HG02884 (cell line): ENCODE measurements around the gene RPL18A.

ENCODE experiments used
- ATAC-seq: cut with Tn5 transposase; IDR thresholded peaks from one replicate; pipeline ENCODE4 v1.9.1; 2021; ENCODE audit warnings: mild to moderate bottlenecking, moderate library complexity; ENCODE audit not compliant: unreplicated experiment

The RPL18A gene

DNA sequence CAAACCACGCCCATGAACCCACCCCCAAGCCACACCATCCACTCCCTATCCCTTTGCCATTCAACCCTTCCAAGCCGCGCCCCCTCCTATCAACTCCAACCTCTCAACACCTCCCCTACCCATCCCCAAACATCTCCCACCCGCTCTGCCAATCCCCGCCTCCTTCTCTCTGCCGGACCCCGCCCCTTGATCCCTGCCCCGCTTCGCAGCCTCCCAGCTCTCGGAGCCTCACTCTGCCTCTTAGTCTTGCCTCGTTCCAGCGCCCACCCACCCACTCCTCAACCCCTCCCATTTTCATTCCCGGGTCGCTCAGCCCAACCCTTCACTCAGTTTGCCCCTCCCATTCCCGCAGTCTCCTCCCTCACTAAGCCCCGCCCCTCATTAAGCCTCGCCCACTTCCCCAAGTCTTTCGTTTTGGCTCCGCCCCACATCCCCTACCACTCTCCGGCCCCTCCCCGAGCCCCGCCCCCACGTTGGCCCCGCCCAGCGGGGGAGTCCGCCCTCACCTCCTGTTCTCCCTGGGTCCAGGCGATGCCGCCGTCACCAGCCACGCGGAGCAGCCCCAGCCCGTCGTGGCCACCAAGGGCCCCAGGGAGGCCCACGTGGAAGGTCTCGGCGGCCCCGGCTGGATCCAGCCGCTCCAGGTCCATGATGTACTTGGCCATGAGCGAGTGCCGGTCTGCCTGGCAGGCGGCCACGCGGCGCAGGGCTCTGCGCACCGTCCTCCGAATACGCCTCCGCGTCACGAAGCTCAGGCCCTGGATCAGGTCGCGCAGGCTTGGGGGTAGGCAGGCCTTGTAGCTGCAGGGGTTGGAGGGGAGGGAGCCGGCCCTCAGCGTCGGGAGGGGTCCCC, 17.7 kb upstream of the RPL18A start:
- ATAC-seq: no peak

DNA sequence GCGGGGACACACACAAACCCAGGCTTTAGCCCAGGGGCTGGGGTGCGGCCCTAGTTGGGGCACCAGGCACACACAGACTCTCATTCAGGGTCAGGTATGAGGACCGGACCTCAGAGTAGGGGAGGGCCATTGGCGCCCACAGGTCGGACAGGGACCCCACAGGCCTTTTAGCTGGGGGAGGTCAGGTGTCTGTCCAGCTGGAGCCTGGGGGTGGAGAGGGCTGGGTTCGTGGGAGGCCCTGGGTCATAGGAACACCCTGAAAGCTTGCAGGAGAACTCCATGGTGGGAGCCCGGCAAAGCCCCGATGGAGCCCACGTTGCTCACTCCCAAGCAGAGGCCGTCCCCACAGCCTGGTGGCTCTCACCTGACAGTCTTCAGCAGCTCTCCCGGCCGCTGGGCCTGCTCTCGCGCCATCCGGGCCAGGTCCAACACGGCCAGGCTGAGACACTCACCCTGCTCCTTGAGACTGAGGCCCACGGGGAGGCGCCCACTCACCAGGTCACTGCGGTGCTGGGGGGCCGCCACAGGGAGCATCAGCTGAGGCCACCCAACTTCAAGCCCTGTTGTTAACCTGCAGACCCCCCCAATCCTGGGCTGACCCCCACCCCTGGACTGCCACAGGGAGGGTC, 16.9 kb upstream of the RPL18A start:
- no peak for ATAC-seq

DNA sequence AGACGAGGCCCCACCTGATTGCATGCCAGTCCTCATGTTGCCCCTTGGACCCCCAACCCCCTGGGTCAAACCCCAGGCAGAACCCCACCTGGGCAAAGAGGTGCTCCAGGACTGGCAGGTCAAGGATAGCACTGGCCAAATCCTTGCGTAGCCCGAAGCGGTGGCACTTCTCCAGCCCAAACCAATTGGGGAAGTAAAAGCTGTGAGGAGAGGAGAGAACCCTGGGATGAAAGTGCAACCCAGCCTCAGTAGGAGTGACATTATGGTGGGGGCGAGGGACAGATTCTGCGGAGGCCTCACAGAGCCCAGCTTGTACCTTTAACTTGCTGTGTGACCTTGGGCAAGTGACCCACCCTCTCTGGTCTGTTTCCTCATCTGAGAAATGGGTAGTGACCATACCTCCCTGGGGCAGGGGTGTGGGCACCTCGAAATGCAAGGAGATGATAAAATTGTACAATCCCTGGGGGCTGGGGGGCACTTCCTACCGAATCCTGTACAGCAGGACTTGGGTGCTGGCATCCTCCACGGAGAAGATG, 16.4 kb upstream of the RPL18A start:
- ATAC-seq: no peak

DNA sequence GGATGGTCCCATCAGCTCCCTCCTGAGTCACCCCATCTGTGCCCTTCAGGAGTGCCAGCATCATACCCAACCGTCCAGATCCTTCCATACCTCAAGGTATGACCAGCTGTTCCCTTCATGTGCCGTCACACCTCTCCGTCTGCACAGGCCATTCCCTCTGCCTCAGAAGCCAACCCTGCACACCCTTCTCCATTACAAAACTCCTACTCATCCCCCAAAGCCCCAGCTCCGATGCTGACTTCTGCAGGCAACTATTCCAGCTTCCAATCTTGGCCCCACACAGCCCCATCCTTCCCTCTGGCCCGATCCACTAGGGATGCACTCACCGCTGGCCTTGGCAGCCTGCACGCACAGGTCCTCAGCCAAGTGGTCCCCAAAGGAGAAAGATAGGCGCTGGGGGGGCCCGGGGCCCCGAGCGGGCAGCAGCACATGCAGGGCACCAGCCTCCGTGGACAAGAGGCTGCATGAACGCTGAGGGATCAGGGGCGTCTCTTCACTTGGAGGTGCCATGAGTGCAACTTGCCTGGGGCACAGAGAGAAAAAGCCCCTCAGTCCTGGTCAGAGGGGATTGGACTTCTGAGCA, 15.7 kb upstream of the RPL18A start:
- ATAC-seq: no peak

DNA sequence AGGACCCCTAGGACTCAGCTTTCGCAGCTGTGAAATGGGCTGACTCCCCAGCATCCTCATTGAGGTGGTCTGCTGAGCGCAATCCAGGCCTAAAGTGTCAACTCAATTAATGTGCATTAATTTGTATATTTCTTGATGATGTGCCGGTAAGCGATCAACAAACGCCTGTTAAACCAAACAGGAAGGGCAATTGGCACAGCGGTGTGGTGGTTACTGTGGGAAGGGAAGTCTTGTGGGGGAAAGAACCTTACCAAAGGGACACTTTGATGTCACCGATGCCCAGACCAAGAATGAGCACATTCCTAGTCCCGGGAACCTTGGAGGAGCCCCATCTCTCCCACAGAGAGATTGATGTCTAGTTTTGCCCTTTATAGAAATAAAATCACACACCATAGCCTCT, 13.6 kb upstream of the RPL18A start:
- no peak for ATAC-seq

DNA sequence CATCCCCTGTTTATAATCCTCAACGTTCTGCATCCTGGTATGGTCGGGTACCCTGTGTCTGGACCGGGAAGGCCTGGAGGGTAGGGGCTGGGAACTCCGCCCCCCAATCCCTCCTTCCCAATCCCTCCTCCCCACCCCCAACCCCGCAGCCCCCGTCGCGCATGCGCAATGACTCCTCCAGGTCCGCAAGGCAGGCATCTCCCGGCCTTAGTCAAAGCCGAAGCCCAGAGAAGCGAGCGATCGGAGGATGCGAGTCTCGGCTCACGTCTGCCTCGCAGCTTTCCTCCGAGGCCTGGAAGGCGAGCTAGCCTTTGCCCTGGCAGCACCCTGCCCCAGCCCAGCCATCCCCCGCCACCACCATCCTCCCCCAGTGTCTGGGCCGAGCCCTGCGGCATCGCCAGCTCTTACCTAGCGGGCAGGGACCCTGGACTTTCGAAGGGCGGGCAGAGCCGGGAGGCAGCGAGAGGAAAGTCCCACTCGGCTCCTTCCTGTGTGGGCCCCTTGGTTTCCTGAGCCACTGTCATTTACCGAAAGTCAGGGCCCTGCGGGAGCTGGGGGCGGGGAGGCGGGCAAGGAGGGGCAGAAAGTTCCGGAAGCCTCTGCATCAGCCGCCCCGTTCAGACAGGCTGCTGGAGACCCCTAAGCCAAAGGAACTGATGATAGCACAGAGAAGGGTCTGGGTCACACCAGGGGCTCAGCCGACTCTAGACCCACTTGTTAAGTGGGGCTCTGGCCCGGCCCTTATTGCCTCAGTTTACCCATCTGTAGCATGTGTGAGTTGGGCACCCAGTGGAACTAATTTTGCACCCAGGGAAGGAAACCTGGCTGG, 12.0 kb upstream of the RPL18A start, which contains the start of gene JAK3:
Gene JAK3, minus strand, starts transcription at position 445 of the 829 bp plus-strand sequence. CDS start 3,565 bp downstream, outside the sequence.
- peak; percentile 40 for ATAC-seq

DNA sequence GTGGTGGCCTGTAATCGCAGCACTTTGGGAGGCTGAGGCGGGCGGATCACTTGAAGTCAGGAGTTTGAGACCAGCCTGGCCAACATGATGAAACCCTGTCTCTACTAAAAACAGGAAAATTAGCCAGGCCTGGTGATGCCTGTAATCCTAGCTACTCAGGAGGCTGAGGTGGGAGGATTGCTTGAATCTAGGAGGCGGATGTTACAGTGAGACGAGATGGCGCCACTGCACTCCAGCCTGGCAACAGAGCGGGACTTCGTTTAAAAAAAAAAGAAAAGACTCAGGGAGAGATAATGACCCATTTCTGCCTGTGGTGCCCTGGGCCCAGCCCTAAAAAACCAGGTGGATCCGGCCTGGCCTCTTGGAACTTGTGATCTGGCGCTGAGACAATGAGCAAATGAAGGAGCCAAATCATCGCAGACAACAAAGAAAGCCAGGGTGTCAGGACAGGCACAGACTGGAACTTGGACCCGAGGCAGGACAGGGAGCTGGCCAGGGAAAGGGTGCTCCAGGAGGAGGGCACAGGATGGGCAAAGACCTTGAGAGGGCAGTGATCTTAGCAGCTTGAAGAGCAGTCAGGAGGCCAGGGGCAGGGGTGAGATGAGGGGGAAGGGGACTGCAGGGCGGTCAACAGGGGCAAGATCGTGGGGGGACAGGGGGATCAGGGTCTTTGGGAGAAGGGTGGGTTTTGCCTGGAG, 11.0 kb upstream of the RPL18A start:
- ATAC-seq: no peak

DNA sequence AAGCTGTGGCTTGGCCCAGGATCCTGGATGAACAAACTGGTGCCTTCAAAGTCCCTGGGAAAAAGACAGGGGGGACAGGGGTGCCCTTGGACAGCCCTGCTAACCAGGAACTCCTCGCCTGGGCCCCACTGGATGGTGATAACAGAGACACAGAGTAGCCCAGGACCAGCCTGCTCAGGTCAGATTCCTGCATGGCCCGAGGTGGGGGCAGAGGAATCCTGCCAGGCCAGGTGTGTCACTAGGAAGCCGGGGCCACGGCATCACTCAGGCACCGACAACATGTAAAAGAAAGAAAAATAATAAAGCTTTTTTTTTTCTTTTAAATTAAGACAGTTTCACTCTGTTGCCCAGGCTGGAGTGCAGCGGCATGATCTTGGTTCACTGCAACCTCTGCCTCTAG, 5.6 kb upstream of the RPL18A start:
- no peak for ATAC-seq

DNA sequence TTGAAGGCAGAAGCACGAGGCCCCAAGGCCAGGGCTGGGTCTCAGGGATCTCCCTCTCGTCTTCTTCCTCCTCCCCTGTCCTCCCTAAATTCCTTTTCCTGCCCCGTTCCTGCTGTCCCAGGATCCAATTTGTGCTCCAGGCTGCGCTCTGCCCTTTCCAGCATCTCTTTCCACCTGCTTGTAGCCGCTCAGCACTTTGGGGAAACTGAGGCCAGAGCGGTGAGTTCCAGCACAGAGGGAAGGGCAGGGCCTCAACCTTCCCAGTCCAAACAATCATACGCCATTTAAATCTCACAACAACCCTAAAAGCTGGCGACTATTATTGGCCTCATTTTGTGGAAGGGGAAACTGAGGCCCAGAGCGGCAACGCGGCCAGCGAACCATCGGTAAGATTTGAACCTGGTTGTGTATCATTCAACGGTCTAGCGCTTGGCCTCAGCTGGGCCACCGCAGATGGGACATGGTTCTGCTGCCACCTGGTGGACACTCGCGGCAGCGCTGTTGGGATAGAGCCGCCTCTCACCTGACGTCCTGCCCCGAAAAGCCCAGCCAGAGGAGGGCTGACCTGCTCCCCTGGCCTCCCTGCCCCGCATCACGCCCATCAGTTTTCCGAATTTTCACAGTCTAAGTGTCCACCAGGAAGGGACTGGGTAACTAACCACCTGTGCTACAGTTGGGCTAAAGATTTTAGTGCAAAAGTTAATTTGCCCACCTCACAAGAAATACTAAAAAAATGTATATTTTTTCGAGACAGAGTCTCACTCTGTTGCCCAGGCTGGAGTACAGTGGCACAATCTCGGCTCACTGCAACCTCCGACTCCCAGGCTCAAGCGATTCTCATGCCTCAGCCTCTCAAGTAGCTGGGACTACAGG, 4.2 kb upstream of the RPL18A start:
- no peak for ATAC-seq

DNA sequence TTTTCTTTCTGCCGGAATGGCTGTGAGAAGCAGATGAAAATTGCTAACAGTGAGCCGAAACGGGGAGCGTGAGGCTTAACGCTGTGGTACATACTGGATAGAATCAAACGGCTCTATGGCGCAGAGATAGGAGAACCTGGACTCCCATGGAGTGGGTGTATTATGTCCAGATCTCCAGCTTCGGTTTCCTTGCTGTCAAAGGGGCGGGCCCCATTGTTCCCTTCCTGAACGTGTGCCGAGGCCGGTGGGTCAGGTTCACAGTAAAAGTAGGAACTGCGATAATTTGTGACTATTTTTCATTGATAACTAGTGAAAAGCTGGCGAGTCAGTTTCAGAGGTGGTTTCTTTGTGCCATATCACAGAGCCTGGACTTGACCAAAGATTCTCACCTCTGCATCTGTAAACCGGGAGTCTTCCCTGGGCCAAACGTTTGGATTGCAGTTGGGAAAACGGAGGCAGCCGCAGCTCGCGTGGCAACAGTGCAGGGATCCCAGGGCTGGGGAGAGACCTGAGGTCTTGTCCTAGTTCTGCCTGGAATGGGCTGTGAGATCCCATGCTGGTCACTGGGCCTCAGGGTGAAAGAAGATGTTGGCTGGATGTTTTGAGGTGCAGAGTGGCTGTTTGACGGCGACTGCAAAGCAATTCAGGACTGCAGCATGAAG, 752 bp downstream of the RPL18A start:
- ATAC-seq: no peak

DNA sequence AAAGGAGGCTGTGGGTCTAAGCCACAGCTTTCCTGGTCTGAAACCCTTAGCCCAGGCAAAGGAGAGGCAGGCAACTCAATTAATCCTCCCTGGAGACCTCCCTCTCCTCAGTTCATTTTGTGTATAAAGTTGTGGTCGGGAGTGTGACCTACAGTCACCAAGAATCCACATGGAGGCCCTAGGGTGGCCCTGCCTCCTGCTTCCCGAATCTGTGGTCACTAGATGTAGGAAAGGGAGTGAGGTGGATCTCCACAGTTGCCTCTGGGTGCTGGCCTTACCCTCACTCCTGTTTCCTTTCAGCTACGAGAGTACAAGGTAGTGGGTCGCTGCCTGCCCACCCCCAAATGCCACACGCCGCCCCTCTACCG, 1.3 kb downstream of the RPL18A start:
- no peak for ATAC-seq

DNA sequence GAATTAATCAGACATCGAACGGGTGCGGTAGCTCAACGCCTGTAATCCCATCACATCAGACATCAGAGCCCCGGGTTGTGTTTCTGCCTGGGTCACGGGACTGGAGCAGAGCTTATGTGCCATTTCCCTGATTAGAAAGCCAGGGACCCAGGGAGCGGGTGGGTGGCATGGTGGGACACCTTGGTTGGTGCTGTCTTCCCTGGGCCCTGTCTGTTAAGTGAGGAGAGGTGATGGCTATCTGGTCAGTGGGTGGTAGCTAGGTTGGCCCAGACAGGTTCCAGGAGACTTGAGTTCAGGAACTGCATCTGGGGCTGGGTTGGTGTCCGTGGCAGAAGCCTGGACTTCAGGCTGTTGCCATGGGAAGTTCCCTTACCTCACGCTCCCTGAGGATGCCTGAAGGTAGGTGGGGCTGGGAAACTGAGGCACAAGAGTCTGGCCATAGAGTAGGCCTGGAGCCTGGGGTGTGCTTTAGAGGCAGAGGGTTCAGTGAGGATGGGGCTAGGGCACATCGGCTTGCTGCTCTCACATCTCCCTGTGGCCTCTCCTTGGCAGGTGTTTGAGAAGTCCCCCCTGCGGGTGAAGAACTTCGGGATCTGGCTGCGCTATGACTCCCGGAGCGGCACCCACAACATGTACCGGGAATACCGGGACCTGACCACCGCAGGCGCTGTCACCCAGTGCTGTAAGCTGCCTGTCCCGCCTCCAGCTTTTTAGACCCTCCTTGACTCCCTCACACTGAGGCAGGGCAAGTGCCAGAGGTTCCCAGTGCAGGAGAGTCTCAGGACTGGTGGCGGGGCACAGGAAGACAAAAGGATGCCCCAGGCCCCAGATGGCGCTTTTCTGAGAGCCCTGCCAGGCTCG, 2.1 kb downstream of the RPL18A start:
- ATAC-seq: no peak

DNA sequence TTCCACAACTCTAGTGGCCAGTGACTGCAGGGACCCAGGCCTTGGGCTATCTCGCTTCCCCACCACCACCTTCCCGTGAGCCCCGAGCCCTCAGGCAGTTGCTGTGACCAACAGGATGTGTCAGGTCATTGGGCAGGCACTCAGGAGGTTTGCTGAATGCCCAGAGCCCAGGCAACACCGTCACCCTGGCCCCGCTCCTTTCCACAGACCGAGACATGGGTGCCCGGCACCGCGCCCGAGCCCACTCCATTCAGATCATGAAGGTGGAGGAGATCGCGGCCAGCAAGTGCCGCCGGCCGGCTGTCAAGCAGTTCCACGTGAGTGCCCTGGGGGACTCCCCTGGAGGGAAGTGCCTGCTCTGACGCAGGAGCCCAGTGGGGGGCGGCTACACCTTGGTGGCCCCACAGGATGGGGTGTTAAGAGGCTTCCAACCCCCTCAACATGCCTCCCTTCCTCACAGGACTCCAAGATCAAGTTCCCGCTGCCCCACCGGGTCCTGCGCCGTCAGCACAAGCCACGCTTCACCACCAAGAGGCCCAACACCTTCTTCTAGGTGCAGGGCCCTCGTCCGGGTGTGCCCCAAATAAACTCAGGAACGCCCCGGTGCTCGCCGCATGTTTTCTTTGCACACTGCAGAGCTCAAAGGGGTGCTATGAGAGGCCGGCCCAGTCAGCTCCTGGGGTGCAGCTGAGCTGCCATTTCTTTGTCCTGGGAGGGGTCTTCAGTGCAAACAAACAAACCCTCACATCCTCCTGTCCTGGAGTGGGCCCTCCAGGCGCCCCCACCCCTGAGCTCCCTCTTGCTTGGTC, 3.2 kb downstream of the RPL18A start:
- ATAC-seq: no peak

DNA sequence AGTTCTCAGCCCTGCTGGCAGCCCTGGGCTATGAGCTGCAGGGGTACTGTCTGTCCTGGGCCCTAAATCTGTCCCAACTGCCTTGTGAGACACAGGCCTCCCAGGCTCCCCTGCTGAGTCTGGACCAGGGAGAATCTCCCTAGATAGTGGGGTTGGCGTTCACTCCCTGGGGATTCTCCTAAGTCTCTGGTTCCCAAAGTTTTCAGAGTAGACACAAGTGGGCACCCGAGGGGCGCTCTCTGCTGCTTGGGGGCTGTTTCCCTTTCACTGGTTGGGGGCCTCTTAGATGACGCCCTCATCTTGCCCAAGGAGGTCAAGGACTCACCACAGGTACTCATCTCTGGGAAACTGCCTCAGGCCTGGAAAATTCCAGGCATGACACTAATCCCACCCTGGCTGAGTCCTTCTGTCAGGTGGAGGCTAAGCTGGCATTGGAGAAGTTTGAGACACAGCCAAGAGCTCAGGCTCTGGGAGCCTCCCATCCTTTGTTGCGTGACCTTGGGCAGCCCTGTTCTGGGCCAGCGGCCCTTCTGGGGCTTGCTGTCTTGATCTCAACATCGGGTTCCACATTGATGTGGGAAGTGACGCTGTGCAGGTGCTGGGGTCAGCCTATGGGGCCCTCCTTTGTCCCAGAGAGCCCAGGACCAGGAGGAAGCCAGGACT, 3.9 kb downstream of the RPL18A start:
- no peak for ATAC-seq

DNA sequence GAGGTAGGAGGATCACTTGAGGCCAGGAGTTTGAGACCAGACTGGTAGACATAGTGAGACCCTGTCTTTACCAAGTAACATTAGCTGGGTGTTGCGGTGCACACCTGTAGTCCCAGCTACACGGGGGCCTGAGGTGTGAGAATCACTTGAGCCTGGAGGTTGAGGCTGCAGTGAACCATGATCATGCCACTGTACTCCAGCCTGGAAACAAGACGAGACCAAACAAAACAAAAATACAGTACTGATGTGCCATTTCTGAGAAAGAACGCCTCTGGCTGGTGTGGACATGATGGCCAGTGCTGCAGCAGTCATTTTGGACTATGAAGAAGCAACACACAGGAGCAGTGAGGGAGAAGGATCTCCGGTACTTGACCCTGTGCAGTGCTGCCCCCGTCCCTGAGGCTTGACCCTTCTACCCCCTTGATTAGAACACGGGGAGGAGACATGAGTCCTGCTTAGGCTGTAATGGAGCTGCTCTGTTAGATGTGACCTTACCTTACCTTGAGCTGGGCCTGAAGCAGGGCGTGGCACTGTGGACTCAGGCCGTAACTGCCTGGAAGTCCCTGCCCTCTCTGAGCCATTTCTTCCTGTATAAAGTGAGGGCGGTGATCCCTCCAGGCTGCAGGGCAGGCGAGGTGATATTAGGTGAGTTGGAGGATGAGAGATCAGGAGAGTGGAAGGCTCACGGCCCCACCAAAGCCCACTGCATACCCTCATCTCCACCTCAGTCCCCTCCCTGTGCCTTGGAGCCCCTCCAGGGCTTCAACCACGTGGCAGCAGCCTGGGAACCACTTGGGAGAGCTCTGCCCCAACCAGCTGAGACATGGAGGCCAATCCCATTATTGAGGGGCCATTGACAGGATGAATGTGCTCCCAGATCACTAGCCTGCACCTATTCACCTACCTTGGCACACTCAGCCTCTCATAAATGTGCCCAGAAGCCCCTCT, 5.9 kb downstream of the RPL18A start:
- no peak for ATAC-seq
